Nephron (organoid): ENCODE measurements around the gene MITD1.

Experiments
- H3K27ac Mint-ChIP-seq, 3 experiments: 2 replicates each; pipeline ENCODE4 v1.8.0; 2020; ENCODE audit warnings: mixed read lengths in 3 of 3, mild to moderate bottlenecking in 2 of 3, moderate library complexity in 1 of 3
- H3K27me3 Mint-ChIP-seq: 2 replicates; pipeline ENCODE4 v1.8.0; 2021; ENCODE audit warnings: low read depth, mild to moderate bottlenecking, moderate library complexity, mixed read lengths
- H3K36me3 Mint-ChIP-seq: 2 replicates; pipeline ENCODE4 v1.8.0; 2020; ENCODE audit warnings: low read depth, mixed read lengths
- H3K4me1 Mint-ChIP-seq: 2 replicates; pipeline ENCODE4 v1.8.0; 2020; ENCODE audit warnings: mixed read lengths
- H3K4me3 Mint-ChIP-seq, 3 experiments: 2 replicates each; pipeline ENCODE4 v1.8.0; 2020; ENCODE audit warnings: mild to moderate bottlenecking in 3 of 3, mixed read lengths in 3 of 3, moderate library complexity in 2 of 3
- H3K9me3 Mint-ChIP-seq: 2 replicates; pipeline ENCODE4 v1.8.0; 2020; ENCODE audit warnings: mixed read lengths
- CTCF ChIP-seq, 3 experiments: fragments of 200-600 bp; sonication (generic); IDR thresholded peaks; one replicate each; pipeline ENCODE4 v1.5.0; 2021; ENCODE audit warnings: antibody characterized with exemption in 3 of 3; ENCODE audit not compliant: unreplicated experiment in 3 of 3

MITD1 gene

GRCh38 chr2:99153921-99154604 is 26.8 kb downstream of the MITD1 start:
- Mint-ChIP-seq H3K9me3 (no peaks in the 10 kb centered on the region), H3K27ac (peak overlapping the region in 1 of 3 experiments; percentile 86), H3K4me3 (no peak overlapping the region), H3K27me3 (no peaks in the 10 kb centered on the region), H3K4me1 (peaks cover 27% of the 10 kb centered on the region), H3K36me3 (peaks cover 17% of the 10 kb centered on the region)
- TF ChIP-seq CTCF (IDR thresholded peaks at IDR 0.05; ENCODE audit: unreplicated experiment in 3 of 3): no peak

GRCh38 chr2:99152199-99152895 is 28.5 kb downstream of the MITD1 start:
- Mint-ChIP-seq H3K27ac (no peak overlapping the region), H3K36me3 (peaks cover 7% of the 10 kb centered on the region), H3K9me3 (no peaks in the 10 kb centered on the region), H3K4me1 (peaks cover 23% of the 10 kb centered on the region), H3K27me3 (no peaks in the 10 kb centered on the region), H3K4me3 (no peak overlapping the region)
- no peak for TF ChIP-seq CTCF (IDR thresholded peaks at IDR 0.05; ENCODE audit: unreplicated experiment in 3 of 3)

- Mint-ChIP-seq H3K36me3 (no peaks in the 10 kb centered on the region), H3K27me3 (no peaks in the 10 kb centered on the region), H3K9me3 (no peaks in the 10 kb centered on the region), H3K4me1 (peaks cover 17% of the 10 kb centered on the region), H3K27ac (no peak overlapping the region), H3K4me3 (peak overlapping the region in 1 of 3 experiments; percentile 11)
- no peak for TF ChIP-seq CTCF (IDR thresholded peaks at IDR 0.05; ENCODE audit: unreplicated experiment in 3 of 3)
Measured at GRCh38 chr2:99150706-99151105, 30.2 kb downstream of the MITD1 start.

- peaks cover 18% of the 10 kb centered on the region for H3K36me3 Mint-ChIP-seq
- H3K4me3 Mint-ChIP-seq: peak within 1 kb of the TSS; percentile 90 to 98 (median 91)
- no peak for TF ChIP-seq CTCF (IDR thresholded peaks at IDR 0.05; ENCODE audit: unreplicated experiment in 3 of 3)
- peaks cover 3% of the 10 kb centered on the region for H3K9me3 Mint-ChIP-seq
- peak within 1 kb of the TSS; percentile 86 to 90 (median 88) for H3K27ac Mint-ChIP-seq
- H3K27me3 Mint-ChIP-seq: no peaks in the 10 kb centered on the region
- H3K4me1 Mint-ChIP-seq: no peaks in the 10 kb centered on the region
Measured at GRCh38 chr2:99141110-99142108, 39.4 kb downstream of the MITD1 start, which contains the start of gene C2orf15. Gene C2orf15, plus strand, starts transcription at chr2:99141707. Its CDS starts 8,852 bp downstream, at chr2:99150559.

GRCh38 chr2:99140860-99141109 is 40.1 kb downstream of the MITD1 start:
- no peak for TF ChIP-seq CTCF (IDR thresholded peaks at IDR 0.05; ENCODE audit: unreplicated experiment in 3 of 3)
- no peaks in the 10 kb centered on the region for H3K27me3 Mint-ChIP-seq
- peak overlapping the region; percentile 90 to 98 (median 91) for H3K4me3 Mint-ChIP-seq
- H3K4me1 Mint-ChIP-seq: no peaks in the 10 kb centered on the region
- H3K27ac Mint-ChIP-seq: peak overlapping the region; percentile 86 to 90 (median 88)
- peaks cover 6% of the 10 kb centered on the region for H3K9me3 Mint-ChIP-seq
- H3K36me3 Mint-ChIP-seq: peaks cover 22% of the 10 kb centered on the region
